CD4-positive, alpha-beta T cell treated with Interferon gamma for 1 hour (primary cell): ENCODE results near the gene SNRPF.

Experiments used
- DNase-seq: peaks from one replicate; pipeline ENCODE4 v3.0.0-alpha.2; 2020

SNRPF gene

DNA sequence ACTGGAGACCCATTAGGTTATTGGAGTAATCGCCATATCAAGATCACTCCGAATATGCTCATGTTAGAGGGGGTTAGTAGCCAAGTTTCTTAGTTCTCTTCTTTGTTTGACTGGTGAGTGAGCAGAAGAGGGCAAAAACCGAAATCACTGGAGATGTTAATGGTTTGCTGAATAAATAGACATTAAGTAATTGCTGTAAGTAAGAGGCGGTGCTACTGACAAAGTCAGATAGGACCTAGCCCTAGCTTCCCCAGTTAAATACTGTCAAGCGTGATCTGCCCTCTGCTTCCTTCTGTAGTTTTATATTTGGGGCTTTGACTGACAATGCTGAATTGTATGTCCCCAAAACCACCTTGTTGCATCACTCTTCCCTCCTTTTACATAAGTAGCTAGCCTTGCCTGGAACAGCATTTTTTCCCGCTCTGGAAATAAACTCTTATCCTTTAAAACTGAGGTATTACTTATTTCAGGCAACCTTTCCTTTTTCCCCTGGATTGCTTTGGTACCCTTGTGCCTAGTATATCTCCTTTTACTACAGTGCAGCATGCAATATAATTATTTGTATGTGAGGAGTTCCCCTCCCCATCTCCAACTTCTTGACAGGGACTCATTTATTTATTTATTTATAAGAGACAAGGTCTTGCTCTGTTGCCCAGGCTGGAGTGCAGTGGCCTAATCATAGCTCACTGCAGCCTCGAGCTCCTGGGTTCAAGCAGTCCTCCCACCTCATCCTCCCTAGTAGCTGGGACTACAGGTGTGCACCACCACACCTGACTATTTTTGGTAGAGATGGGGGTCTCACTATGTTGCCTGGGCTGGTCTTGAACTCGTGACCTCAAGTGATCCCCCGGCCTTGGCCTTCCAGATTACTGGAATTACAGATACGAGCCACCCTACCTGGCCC lies 1.4 kb downstream of the SNRPF start:
- DNase-seq, result no peak

DNA sequence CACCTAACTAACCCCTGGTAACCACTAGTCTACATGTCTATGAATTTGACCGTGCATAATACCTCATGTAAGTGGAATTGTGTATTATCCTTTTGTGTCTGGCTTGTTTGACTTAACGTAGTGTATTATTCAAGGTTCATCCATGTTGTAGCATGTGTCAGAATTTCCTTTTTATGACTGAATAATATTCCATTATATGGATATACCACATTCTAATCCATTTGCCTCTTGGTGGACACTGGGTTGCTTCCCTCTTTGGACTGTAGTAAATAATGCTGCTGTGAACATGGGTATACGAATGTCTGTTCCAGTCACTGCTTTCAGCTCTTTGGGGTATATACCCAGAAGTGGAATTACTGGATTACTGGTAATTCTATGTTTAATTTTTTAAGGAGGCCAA lies 3.3 kb downstream of the SNRPF start:
- DNase-seq, result no peak

DNA sequence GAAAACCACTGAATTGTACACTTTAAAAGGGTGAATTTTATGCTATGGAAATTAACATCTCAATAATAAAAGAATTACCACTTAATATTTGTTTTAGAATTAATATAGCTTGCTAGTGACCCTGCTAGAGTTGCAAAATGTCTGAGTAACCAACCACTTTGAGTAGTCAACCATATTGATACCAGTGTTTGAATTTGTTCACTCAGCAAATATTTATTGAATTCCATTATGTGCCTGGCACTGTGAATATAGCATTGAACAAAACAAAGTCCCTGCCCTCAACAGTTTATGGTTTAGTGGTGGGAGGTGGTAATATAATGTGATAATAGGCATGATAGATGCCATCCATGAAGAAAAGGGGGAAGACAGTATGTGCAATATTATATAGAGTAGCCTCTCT lies 4.6 kb downstream of the SNRPF start:
- DNase-seq, result no peak

DNA sequence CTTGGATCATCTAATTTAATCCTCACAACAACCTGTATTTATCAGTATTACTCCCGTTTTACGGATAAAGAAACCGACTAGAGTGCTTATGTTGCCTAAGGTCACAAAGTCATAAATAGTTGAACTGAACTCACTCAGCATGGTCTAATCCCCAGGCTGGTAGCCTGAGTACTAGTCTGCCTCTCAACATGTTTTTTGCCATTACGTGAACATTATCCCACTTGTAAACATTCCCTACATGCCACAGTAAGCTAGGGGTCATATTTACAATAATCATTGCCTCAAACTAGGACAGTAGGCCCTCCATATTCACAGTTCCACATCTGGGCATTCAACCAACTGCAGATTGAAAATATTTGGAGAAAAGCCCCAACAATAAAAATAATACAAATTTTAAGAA lies 12.1 kb downstream of the SNRPF start:
- no peak for DNase-seq

DNA sequence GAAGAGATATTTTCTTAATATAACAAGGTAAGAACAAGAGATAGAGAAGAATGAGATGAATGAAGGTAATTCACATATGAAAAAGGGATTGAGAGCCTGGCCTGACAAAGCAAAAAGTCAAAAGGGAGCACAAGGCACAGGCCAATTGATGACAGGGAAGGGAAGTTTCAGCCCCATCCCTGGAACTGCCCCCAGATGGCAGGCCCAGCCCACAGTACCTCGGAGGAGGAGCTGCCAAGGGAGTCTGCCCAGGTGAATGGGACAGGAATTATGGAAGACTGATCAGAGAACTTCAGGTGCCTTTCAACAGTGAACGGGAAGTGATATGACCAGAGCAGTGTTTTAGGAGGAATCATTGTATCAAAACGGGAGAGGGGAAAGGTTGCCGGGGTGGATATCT lies 15.7 kb downstream of the SNRPF start:
- no peak for DNase-seq

DNA sequence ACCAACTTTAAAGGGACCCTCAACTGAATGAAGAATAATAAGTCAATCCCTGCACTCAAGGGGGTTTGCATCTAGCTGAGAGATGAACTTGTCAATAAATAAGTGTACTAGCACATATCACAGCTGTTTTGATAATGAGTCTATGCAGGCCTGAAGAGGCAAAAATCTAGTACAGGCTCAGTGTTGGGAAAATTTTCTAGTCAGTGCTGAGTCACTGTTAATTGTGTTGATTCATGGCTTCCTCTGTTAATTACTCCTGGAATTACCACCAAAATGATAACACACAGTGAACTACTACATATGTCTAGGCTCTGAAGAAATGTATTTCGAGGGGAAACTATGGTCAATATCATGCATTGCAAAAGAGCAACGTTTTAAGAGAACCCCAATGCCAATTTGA lies 18.9 kb downstream of the SNRPF start:
- DNase-seq, result no peak

DNA sequence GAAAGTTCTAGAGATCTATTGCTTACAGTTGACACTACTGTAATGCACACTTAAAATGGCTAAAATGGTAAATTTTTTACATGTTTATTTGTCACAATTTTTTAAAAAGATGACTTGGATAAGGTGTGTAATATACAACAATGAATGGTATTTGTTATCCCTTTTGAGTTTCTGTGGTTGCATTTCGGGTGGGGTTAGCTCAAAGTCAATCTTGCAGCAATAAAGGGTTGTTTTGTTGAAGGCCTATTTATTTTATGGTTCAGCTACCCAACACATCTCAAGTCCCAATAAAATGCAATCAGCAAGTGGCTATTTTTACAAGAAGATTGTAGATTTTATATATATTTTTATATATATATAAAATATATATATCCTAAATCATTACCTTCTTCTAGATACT lies 22.1 kb downstream of the SNRPF start:
- no peak for DNase-seq

DNA sequence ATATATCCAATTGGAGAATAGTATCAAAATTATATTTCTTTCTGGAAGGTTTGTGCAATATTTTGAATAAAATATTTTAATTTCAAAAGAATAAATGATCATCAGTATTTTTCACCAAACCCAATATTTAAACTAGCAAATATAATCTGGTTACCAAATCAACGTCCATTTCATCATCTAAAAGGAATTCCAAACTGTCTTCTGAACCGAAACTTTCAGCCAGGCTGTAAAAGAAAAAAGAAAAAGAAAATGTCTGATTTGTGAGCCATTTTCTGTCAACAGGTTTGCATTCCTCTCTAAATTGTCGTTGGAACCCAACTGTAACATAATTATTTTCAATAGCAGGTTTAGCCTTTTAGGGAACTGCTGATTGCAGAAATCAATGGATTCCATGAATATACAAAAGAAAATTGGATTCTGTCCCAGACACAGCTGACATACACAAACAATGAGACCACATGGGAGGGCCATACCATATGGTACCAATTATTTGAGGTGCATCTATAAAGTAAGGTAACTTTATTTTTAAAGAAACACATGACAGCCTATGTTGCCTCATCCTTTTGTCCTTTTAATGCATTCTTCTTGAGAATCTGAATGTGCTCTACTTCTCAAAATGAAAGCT lies 22.7 kb downstream of the SNRPF start:
- no peak for DNase-seq

DNA sequence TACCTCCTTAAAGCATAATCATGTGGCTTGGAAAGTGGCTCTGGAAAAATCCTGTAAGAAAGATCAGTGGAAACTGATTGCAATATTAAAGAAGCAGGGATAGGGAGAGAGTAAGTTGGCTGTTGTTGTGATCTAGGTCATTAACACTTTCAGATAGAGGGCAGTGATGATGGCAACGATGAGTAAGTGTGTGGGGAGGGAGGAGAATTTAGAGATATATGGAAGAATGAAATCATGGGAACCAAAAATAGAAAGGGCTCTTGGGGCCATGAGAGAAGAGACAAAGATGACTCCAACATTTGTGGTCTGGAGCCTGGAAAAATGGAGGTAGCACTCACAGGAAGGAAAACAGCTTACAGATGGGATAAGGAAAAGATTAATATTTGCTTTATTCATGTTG lies 23.3 kb downstream of the SNRPF start:
- no peak for DNase-seq

DNA sequence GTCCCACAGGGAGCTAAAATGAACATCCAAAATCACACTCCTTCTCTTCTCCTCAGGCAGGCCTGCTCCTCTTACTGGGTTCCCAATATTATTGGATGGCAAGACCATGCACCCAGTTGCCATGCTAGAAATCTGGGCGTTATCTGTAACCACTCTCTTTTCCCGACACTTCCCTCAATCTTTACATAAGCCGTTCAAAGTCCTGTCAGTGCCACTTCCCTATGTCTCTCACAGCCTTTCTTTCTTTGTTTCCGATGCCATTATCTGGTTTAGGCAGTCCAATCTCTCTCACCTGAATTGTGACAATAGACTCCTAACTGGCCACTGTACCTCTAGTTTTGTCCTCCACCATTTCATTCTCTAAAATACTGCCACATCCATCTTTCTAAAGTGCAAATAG lies 24.1 kb downstream of the SNRPF start:
- no peak for DNase-seq

DNA sequence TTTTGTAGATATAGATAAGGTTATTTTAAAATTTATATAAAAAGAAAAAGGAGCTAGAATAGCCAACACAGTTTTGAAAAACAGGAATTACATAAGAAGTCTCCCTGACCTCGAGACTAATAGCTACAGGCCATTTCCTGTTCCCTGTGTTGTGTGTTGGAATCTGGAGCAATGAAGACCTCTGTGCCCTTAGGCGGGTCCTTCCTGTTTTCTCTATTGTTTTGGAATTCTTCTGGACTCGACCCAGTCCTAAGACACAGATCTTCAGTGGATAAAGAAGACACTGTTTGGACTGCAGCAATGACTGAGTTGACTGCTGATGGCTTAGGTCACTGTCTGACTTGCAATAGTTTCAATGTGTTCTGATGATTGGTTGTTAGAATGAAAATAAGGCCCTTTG lies 26.2 kb downstream of the SNRPF start:
- DNase-seq, result no peak

DNA sequence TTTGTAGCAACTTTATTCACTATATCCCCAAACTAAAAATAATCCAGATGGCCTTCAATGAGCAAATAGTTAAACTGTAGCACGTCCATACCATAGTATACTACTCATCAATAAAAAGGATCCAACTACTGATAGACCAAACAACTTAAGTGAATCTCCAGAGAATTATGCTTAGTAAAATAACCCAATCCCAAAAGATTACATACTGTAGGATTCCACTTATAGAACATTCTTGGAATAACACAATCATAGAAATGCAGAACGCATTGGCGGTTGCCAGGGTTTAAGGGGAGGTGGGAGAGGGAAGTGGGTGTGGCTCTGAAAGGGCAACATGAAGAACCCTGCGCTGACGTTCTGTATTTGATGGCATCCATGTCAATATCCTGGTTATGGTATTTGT lies 28.6 kb downstream of the SNRPF start:
- no peak for DNase-seq

DNA sequence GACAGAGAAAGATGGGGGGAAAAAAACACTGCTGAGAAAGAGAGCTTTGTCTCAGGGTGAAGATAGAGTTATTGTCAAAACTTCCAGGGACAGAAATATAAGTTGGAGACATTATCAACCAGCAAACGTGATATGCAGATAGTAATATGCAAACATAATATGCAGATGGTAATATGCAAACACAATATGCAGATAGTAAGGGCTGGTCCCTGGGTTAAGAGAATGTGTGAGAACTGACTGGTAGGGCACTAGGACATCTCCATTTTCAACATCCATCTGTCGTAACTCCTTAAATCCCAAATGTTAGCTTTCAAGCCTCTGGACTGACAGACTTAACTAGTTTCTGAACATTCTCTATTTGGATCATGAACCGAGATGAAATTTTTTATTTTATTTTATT lies 32.2 kb downstream of the SNRPF start:
- DNase-seq, result no peak

DNA sequence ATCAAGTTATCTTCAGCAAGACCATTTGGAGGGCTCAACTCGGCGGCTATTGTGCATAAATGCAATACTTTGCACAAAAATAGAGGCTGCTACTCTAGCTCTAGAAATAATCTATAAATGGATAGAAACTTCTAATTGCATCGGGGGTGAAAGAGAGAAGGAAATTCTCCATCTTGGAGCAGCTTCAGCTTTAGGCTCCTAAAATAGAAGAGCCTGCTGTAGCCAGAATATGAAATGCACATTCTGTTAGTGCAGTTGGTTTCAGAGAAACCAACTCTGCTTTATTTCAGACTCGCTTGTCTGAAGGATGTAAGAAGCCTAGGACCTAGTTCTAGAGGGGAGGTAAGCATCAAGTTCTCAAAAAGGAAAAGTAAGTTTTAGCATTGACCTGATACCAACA lies 38.1 kb downstream of the SNRPF start:
- DNase-seq, result no peak

DNA sequence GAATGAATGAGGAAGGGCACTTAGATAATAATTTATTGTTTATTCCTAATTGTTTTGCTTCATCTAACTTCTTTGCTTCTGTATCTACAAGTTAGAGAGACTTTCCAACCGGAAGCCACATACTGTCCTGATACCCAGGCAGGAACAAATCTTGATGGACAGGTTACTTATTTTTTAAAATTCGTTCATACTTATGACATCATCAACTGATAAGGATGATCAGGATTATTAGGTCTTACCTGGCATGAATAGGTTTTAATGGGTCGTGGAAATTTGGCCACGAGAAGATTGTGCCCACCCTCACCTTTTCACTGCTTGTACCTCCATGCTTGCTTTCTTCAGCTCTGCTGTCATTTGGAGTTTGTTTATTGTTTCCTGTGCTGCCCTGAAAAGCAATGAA lies 39.3 kb downstream of the SNRPF start:
- DNase-seq, result no peak

DNA sequence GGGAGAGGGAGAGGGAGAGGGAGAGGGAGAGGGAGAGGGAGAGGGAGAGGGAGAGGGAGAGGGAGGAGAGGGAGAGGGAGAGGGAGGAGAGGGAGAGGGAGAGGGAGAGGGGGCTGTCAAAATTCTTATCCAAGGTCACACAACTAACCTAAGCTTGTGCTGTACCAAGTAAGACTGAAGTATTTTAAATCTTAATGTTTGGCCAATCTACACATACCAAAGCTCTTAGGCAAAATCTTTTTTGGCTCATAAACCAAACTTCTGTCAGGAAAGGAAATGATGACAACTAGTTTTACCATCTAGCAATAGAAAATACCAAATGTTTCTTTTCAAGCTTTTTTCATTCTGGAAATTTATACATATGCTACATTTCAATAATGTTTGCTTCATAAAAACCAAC lies 49.8 kb downstream of the SNRPF start:
- no peak for DNase-seq

DNA sequence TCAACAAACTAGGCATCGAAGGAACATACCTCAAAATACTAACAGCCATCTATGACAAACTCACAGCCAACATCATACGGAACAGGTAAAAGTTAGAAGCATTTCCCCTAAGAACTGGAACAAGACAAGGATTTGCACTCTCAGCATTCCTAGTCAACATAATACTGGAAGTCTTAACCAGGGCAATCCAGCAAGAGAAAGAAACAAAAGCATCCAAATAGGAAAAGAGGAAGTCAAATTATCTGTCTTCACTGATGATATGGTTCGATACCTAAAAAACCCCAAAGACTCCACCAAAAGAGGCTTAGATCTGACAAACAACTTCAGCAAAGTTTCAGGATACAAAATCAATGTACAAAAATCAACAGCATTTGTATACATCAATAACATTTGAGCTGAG lies 51.1 kb downstream of the SNRPF start:
- no peak for DNase-seq
